ENCODE measurements around the gene GPRASP3.
"Not testable (repeated sequence)": the region's sequence is repeated elsewhere in the genome, so short reads cannot be mapped to it uniquely, and the experiment has no call there.

GPRASP3 gene

GRCh38 chrX:102721169-102721506 lies 595 bp downstream of the GPRASP3 start:
- H3K27me3 Mint-ChIP-seq; H3K36me3 Mint-ChIP-seq (ENCODE audit: low read depth); H3K9me3 Mint-ChIP-seq; H3K27ac Mint-ChIP-seq: not testable (repeated sequence)
- H3K4me1 Mint-ChIP-seq (ENCODE audit: low read depth): peaks cover 12% of the 10 kb centered on the region
- peak overlapping the region; percentile 93 for H3K4me3 Mint-ChIP-seq

GRCh38 chrX:102723456-102723855 lies 2.9 kb downstream of the GPRASP3 start:
- Mint-ChIP-seq H3K27me3 (no peaks in the 10 kb centered on the region), H3K36me3 (ENCODE audit: low read depth) (no peaks in the 10 kb centered on the region), H3K9me3 (no peaks in the 10 kb centered on the region), H3K4me3 (no peak overlapping the region), H3K27ac (no peak overlapping the region), H3K4me1 (ENCODE audit: low read depth) (peaks cover 12% of the 10 kb centered on the region)

- Mint-ChIP-seq H3K36me3 (ENCODE audit: low read depth) (no peaks in the 10 kb centered on the region), H3K9me3 (no peaks in the 10 kb centered on the region), H3K4me1 (ENCODE audit: low read depth) (no peaks in the 10 kb centered on the region), H3K27me3 (no peaks in the 10 kb centered on the region), H3K27ac (no peak overlapping the region), H3K4me3 (no peak overlapping the region)
These were observed 7.2 kb downstream of the GPRASP3 start for GRCh38 chrX:102727761-102728160.

- no peak overlapping the region for H3K27ac Mint-ChIP-seq
- H3K9me3 Mint-ChIP-seq: no peaks in the 10 kb centered on the region
- H3K4me1 Mint-ChIP-seq (ENCODE audit: low read depth): no peaks in the 10 kb centered on the region
- no peak overlapping the region for H3K4me3 Mint-ChIP-seq
- H3K36me3 Mint-ChIP-seq (ENCODE audit: low read depth): no peaks in the 10 kb centered on the region
- H3K27me3 Mint-ChIP-seq: no peaks in the 10 kb centered on the region
These were observed 8.1 kb downstream of the GPRASP3 start for GRCh38 chrX:102728646-102729045.

- Mint-ChIP-seq H3K36me3 (ENCODE audit: low read depth) (no peaks in the 10 kb centered on the region), H3K9me3 (no peaks in the 10 kb centered on the region), H3K27ac (no peak overlapping the region), H3K4me3 (no peak overlapping the region), H3K27me3 (no peaks in the 10 kb centered on the region), H3K4me1 (ENCODE audit: low read depth) (peaks cover 3% of the 10 kb centered on the region)
These were observed 19.1 kb downstream of the GPRASP3 start for GRCh38 chrX:102739657-102740056.

- H3K4me3 Mint-ChIP-seq: no peak overlapping the region
- H3K27me3 Mint-ChIP-seq: no peaks in the 10 kb centered on the region
- H3K9me3 Mint-ChIP-seq: no peaks in the 10 kb centered on the region
- H3K4me1 Mint-ChIP-seq (ENCODE audit: low read depth): peaks cover 4% of the 10 kb centered on the region
- H3K36me3 Mint-ChIP-seq (ENCODE audit: low read depth): no peaks in the 10 kb centered on the region
- H3K27ac Mint-ChIP-seq: no peak overlapping the region
These were observed 23.8 kb downstream of the GPRASP3 start for GRCh38 chrX:102744307-102744706.

- H3K9me3 Mint-ChIP-seq: no peaks in the 10 kb centered on the region
These were observed 24.9 kb downstream of the GPRASP3 start for GRCh38 chrX:102745513-102745856.

GRCh38 chrX:102745857-102746584 lies 25.5 kb downstream of the GPRASP3 start:
- no peak overlapping the region for H3K27ac Mint-ChIP-seq
- peak overlapping the region; percentile 79 for H3K4me3 Mint-ChIP-seq
- no peaks in the 10 kb centered on the region for H3K36me3 Mint-ChIP-seq (ENCODE audit: low read depth)
- no peaks in the 10 kb centered on the region for H3K27me3 Mint-ChIP-seq
- no peaks in the 10 kb centered on the region for H3K9me3 Mint-ChIP-seq
- H3K4me1 Mint-ChIP-seq (ENCODE audit: low read depth): peaks cover 4% of the 10 kb centered on the region

More at GRCh38 chrX:102745513-102745856, 24.9 kb downstream of the GPRASP3 start:
- Mint-ChIP-seq H3K4me3 (peak overlapping the region; percentile 37), H3K27ac (no peak overlapping the region), H3K36me3 (ENCODE audit: low read depth) (no peaks in the 10 kb centered on the region), H3K4me1 (ENCODE audit: low read depth) (peaks cover 4% of the 10 kb centered on the region), H3K27me3 (no peaks in the 10 kb centered on the region)

- no peaks in the 10 kb centered on the region for H3K9me3 Mint-ChIP-seq
- H3K36me3 Mint-ChIP-seq (ENCODE audit: low read depth): no peaks in the 10 kb centered on the region
- peaks cover 9% of the 10 kb centered on the region for H3K4me1 Mint-ChIP-seq (ENCODE audit: low read depth)
- no peak overlapping the region for H3K27ac Mint-ChIP-seq
- H3K4me3 Mint-ChIP-seq: no peak overlapping the region
- H3K27me3 Mint-ChIP-seq: no peaks in the 10 kb centered on the region
These were observed 44.7 kb downstream of the GPRASP3 start for GRCh38 chrX:102765217-102765616.

GRCh38 chrX:102765809-102766208 lies 45.3 kb downstream of the GPRASP3 start:
- Mint-ChIP-seq H3K4me3 (no peak overlapping the region), H3K27ac (no peak overlapping the region), H3K27me3 (no peaks in the 10 kb centered on the region), H3K36me3 (ENCODE audit: low read depth) (no peaks in the 10 kb centered on the region), H3K4me1 (ENCODE audit: low read depth) (peaks cover 11% of the 10 kb centered on the region), H3K9me3 (no peaks in the 10 kb centered on the region)

- Mint-ChIP-seq H3K27me3 (no peaks in the 10 kb centered on the region), H3K9me3 (no peaks in the 10 kb centered on the region), H3K4me1 (ENCODE audit: low read depth) (peaks cover 11% of the 10 kb centered on the region), H3K4me3 (no peak overlapping the region), H3K27ac (no peak overlapping the region), H3K36me3 (ENCODE audit: low read depth) (no peaks in the 10 kb centered on the region)
These were observed 46.7 kb downstream of the GPRASP3 start for GRCh38 chrX:102767287-102767686.

GRCh38 chrX:102768987-102769761 lies 48.6 kb downstream of the GPRASP3 start:
- no peaks in the 10 kb centered on the region for H3K27me3 Mint-ChIP-seq

More at GRCh38 chrX:102768987-102769761, 48.6 kb downstream of the GPRASP3 start:
- H3K4me3 Mint-ChIP-seq: peak overlapping the region; percentile 97
- H3K9me3 Mint-ChIP-seq: no peaks in the 10 kb centered on the region
- H3K4me1 Mint-ChIP-seq (ENCODE audit: low read depth): peaks cover 11% of the 10 kb centered on the region
- peak overlapping the region; percentile 94 for H3K27ac Mint-ChIP-seq
- peaks cover 5% of the 10 kb centered on the region for H3K36me3 Mint-ChIP-seq (ENCODE audit: low read depth)
